GM12874 (cell line): Measurements from ENCODE around the gene TAF12.

Experiments
- CTCF ChIP-seq: IDR thresholded peaks from 2 replicates; pipeline ENCODE4 v1.5.1; 2011; ENCODE audit warnings: low read depth, mild to moderate bottlenecking, control low read depth, low read length, moderate library complexity; ENCODE audit not compliant: insufficient read depth

Gene TAF12

GRCh38 chr1:28668191-28668955 lies 25.5 kb upstream of the TAF12 start, which contains the start of gene GMEB1:
Gene GMEB1 (plus strand): TSS chr1:28668784. CDS start chr1:28683613, 14,829 bp downstream.
- no peak for TF ChIP-seq CTCF

- TF ChIP-seq CTCF = no peak
These were observed 23.9 kb upstream of the TAF12 start for GRCh38 chr1:28666806-28667205.

- no peak for TF ChIP-seq CTCF
These were observed 21.1 kb upstream of the TAF12 start for GRCh38 chr1:28663871-28664470.

GRCh38 chr1:28656335-28656734 lies 13.5 kb upstream of the TAF12 start:
- no peak for TF ChIP-seq CTCF

- TF ChIP-seq CTCF = no peak
These were observed 5.8 kb upstream of the TAF12 start, which contains the start of gene RNU11 for GRCh38 chr1:28648474-28649198. Gene RNU11 (plus strand): TSS chr1:28648600.

- no peak for TF ChIP-seq CTCF
These were observed 5.2 kb upstream of the TAF12 start for GRCh38 chr1:28648008-28648473.

GRCh38 chr1:28646040-28646439 lies 3.2 kb upstream of the TAF12 start:
- no peak for TF ChIP-seq CTCF
